NCI-H2196 treated with DMSO at 0.1 percent for 48 hours (cell line): ENCODE data around the gene PRDM16.

Source experiments
- DNase-seq: peaks from one replicate; lab custom pipeline; 2025; ENCODE audit not compliant: unreplicated experiment; lab: John Stamatoyannopoulos, UW

Gene PRDM16

GRCh38 chr1:3314491-3315381, 245.7 kb downstream of the PRDM16 start:
- no peak for DNase-seq

GRCh38 chr1:3315399-3316339, 246.7 kb downstream of the PRDM16 start:
- DNase-seq = no peak

- no peak for DNase-seq
Observed at GRCh38 chr1:3316340-3316943, 247.4 kb downstream of the PRDM16 start.

DNA sequence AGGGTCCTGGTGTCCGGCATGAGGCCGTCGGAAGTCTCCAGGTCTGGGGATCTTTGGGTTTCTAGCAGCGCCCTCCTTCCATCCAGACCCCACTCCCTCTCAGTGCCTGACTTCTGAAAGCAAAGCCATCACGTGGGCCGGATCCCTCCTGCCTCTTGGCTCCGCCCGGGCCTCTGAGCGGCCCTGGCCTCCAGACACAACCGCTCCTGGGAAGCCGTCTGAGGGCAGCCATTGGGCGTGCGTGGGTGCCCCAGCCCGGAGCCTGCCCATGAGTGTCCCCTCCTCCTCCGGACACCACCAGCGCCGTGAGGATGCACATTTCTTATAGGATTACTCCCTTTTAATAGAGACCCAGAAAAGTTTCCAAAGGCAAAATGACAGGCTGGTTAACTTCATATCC, 248.5 kb downstream of the PRDM16 start:
- no peak for DNase-seq

GRCh38 chr1:3318329-3318728, 249.3 kb downstream of the PRDM16 start:
- no peak for DNase-seq

DNA sequence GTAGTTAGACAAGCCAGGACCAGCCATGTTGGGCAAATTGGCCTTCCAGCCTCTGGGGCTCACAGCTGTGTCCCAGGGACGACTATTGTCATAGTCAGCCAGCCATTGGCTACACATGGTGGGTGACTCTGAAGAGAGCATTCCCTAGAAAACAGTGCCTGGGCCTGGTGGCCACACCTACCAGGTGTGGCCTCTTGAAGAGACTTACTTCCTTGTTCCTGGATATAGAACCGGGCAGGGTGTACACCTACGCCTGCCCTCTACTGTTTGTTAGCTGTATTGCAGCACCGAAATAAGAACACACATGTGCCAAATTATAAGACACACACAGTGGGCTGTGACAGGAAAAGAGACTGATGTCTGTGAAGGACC, 250.9 kb downstream of the PRDM16 start:
- DNase-seq = peak; percentile 72

DNA sequence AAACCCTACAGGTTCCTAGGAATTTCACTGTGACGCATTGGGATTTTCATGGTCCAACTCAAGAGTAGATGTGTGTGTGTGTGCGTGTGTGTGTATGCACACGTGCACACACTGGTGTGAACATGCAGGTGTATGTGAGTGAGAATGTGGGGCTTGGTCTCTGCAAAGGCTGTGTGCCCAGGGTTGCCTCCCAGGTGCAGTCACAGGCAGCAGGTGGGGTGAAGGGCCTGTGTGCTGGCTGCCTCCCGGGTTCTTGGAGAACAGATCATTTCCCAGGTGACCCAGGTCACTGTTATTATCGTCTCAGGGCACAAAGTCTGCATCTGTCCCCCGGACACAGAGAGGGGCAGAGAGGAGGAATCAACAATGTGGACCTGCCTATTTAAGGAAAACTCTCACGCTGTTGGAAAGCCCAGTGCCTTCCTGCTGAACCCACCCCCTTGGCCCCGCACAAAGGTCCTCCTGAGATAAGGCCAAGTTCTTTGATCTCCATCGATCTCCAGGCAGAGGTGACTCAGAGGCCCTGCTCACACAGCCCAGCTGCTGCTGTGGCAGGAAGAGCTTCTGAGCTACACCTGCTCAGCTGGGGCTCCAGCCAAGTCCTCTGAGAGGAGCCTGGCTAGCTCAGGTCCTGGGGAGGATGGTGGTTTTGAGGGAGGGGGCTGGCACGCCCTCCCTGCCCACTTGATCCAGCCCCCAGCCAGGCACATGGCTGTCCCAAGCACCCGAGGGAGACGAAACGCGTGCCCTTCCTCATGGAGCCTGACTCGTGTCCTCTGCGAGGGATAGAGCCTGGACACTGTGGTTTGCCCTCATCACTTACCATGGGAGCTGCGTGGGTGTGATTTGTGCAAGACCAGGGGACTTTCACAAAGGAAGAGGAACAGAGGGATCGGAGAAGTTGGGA, 251.5 kb downstream of the PRDM16 start:
- peak; percentile 96 for DNase-seq

DNA sequence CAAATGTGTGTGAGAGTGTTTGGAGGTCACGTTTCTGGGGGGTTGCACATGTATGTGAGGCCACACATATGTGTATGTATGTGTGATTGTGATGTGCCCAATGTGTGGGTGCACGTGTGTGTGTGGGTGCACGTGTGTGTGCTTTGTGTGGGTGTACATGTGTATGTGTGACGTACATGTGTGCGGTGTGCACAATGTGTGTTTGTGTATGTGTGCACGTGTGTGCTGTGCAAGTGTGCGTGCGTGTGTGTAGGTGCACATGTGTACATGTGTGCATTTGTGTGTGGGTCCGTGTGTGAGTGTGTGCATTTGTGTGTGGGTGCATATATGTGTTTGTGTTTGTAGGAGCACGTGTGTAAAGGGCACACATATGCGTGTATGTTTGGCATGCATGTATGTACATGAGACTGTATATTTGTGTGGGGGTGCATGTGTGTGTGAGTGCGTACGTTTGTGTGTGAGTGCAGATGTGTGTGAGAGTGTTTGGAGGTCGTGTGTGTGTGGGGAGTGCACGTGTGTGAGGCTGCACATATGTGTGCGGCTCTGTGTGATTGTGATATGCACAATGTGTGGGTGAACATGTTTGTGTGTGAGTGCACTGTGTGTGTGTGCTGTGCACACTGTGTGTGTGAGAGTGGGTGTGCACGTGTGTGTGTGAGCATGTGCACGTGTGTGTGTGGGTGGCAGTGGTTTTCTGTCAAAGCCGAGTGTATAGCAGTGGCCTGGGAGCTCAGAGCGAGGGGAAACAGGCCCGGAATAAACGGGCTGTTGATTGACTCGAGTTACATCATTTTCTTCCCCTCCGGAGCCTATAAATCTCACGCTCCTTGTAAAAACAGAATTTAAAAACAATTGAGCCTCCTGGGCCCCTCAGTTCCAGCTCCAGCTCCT, 252.8 kb downstream of the PRDM16 start:
- DNase-seq = no peak

DNA sequence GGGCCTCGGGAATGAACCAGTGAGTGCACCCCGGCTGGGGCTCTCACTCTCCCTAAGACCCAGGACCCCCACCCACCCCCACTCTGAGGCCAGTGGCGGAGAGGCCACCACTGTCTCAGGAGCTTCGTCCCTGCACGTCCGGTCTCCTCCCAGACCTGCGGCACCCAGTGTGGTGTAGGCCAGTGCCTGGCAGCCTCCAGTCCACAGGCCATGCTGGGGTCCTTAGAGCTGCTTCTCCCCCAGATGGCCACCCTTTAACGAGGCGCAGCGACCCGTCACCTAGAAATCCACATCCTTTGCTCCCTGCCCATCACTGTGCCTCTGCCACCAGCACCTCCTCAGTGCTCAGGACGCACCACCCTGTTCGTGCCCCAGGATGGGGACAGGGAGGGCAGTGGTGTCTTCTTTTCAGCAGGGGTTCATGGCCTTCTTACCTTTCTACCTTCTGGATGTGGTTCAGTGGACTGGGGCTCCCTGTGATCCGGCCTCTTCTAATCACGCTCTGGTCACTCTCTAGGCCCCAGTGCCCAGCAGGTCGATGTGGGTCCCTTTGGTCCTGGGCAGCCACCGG, 253.5 kb downstream of the PRDM16 start:
- DNase-seq = no peak

DNA sequence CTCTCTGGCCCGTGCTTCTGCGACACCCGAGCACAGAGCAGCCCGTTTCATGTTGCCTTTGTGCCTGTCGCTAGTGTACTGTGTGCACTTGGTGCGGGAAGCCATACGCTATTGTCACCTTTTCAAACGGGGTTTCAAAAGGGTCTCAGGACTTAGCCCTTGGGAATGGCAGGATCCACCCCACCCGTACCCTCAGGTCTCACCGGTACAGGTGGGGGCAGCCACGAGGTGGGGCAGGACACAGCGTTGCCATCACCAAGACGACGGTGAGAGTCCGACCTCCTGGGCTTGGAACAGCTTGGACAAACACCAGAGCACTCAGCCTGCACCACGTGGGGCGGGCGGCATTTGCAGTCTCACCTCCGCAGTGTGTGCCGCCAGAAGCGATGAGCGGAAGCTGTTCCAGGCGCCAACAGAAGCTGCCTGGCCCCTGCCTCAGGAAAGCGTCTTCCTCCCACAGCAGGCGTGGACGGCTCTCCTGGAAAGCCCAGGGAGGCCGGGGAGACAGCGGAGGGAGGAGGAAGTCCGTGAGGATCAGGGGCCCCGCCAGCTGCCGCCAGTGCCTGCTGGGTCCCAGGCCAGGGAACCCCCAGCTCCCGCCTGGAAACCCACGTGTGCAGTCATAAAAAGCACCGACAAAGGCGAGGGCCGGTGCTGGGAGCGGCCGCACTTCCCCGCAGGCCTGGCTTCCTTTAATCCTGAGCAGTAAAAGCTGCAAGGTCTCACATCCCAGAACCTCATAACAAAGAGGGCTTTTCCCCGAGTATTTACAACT, 254.2 kb downstream of the PRDM16 start:
- peak; percentile 81 for DNase-seq

DNA sequence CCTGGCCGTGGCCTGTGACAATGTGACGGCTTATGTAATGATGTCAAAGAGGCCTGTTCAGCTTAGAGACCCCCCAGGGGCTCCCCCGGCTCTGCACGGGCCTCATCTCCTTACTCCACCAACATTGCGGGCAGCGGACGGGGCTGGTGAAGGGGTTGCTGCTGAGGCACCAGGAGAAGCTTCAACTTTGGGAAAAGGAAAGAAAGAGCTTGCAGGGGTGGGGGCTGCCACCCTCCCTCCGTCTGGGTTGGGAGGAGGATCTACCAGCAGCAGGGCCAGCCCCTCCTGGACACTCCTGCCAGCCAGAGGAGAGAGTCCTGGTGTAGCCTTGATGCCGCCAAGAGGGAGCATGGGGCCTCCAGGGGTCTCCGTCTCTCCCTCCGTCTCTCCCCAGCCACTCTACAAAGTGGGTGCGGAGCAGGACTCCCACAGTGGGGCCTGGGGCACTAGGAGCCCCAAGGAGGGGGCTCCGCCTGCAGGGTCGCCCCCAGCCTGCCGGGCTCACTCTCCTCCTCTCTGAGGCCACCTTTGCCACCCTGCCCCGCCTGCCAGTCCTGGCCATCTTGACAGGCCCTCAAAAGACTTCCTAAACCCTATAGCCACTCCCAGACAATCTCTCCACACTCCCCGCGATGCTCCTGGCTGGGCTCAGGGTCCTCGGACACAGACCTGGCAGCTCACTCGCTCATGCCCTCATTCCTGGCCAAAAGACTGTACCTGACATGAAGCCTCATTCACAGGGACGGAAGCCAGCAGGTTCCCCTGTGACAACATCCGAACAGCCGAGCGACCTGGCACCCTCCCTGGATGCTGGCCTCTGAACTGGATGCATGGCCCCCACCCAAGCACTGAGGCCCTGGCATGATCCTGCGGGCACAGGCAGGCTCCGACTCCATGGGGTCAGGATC, 255.0 kb downstream of the PRDM16 start:
- DNase-seq = no peak

- no peak for DNase-seq
Observed at GRCh38 chr1:3324704-3325535, 255.9 kb downstream of the PRDM16 start.

DNA sequence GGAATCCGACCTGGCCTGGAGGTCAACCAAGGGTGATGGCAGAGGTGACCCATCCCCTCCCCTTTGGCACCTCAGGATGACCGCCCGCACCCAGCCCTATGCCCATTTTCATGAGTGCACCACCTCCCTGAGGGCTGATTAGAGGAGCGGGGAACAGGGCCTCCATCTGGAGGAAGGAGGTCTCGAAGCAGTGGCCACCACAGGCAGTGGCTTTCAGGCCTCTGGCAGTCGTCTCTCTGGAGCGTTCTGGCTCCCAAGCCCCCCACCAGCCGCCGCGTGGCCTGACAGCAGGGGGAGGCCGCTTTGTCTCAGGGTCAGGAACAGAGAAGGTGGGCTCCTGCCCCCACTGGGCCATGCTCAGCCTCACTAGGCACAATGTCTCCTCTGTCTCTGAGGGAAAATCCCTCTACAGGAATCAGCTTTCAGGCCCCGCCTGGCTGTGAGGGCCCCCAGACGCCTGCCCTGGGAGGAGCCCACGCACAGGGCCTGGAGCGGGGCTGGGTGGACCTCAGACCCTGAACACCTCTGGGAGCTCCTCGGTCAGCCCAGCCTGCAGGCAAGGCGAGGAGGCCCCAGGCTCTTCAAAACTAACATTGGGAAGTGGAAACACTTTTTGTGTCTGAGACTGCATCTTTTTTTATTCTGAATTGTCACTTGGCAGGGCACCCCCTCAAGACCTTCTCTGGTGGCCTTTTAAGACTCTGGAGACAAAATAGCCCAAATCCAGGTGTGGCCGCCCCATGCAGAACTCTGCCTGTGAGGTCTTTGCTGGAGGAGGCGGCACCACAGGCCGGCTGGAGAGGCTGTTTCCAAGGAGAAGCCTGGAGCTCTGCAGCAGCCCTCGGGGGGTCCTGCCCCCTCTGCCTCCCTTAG, 257.7 kb downstream of the PRDM16 start:
- no peak for DNase-seq

- no peak for DNase-seq
Observed at GRCh38 chr1:3327389-3327702, 258.3 kb downstream of the PRDM16 start.

- DNase-seq = no peak
Observed at GRCh38 chr1:3327936-3328590, 259.1 kb downstream of the PRDM16 start.
